Sigmoid colon (tissue), 7 donors: Measurements from ENCODE around the gene MOB2. TPM values are rescaled to one million over a fixed set of nuclear protein-coding genes. Genes with fewer than 3 reads are reported as not detected.

Experiments used
- DNase-seq: peaks from one replicate; pipeline ENCODE4 v3.0.0-alpha.2; 2019
- H3K27ac ChIP-seq, 4 donors: fragments of 200-600 bp; sonication (generic); one replicate each; pipeline ENCODE4 v1.5.1; 2016 to 2019; ENCODE audit warnings: mild to moderate bottlenecking in 1 of 4
- H3K27me3 ChIP-seq, 3 donors: fragments of 200-600 bp; sonication (generic); one replicate each; pipeline ENCODE4 v1.5.1; 2019; ENCODE audit warnings: mild to moderate bottlenecking in 1 of 3
- H3K36me3 ChIP-seq, 4 donors: fragments of 200-600 bp; sonication (generic); one replicate each; pipeline ENCODE4 v1.5.1; 2016 to 2019
- H3K4me1 ChIP-seq, 4 donors: fragments of 200-600 bp; sonication (generic); one replicate each; pipeline ENCODE4 v1.5.1; 2017 to 2019
- H3K4me3 ChIP-seq, 4 donors: fragments of 200-600 bp; sonication (generic); one replicate each; pipeline ENCODE4 v1.5.1; 2017 to 2019; ENCODE audit warnings: mild to moderate bottlenecking in 2 of 4, moderate library complexity in 1 of 4
- H3K9me3 ChIP-seq, 4 donors: fragments of 200-600 bp in 3 of 4; sonication (generic) in 3 of 4; one replicate each; pipeline versions ENCODE4 v1.5.1 to v1.6.1; 2013 to 2019
- CTCF ChIP-seq, 4 experiments: fragments of 450-650 bp in 3 of 4; fragments of 200-600 bp in 1 of 4; IDR thresholded peaks; one replicate each; pipeline ENCODE4 v1.5.1; 2016 to 2019; ENCODE audit warnings: antibody characterized with exemption in 4 of 4, mild to moderate bottlenecking in 3 of 4, moderate library complexity in 2 of 4
- EP300 ChIP-seq, 4 donors: sonication (generic); formaldehyde crosslinking; IDR thresholded peaks; one replicate each; pipeline ENCODE4 v1.6.1; 2017; ENCODE audit warnings: antibody characterized with exemption in 4 of 4
- POLR2A ChIP-seq, 2 donors: fragments of 450-650 bp; IDR thresholded peaks; one replicate each; pipeline ENCODE4 v1.6.1; 2016; ENCODE audit warnings: antibody characterized with exemption in 2 of 2, mild to moderate bottlenecking in 2 of 2, moderate library complexity in 2 of 2
- POLR2AphosphoS5 ChIP-seq, 4 donors: sonication (generic); formaldehyde crosslinking; IDR thresholded peaks; one replicate each; pipeline ENCODE4 v1.6.1; 2017; ENCODE audit warnings: antibody characterized with exemption in 4 of 4
- WGBS, 2 donors: extraction: QIAGEN DNeasy Blood & Tissue Kit; methylation state at CpG; one replicate each; pipeline ENCODE4 v1.1.7; 2013; 5-methylcytosine and 5-hydroxymethylcytosine counted together
- intact Hi-C: fragments of 100-400 bp; cut with DNase I; formaldehyde crosslinking; loops from one replicate; pipeline ENCODE4 v1.15.1; 2023
- polyA plus RNA-seq, 3 donors: library from polyadenylated mRNA; stranded (reverse); fragments of 200-250 nt; gene quantifications; one replicate each; pipeline ENCODE4 v1.2.3, GENCODE V29; 2013
- total RNA-seq, 4 donors: library from RNA; depleted of rRNA; stranded (reverse); fragments of >200 nt; gene quantifications; one replicate each; pipeline ENCODE4 v1.1.0, GENCODE V29; 2016
- donor health status: healthy with polysubstance abuse.
- donor health status: Bipolar disorder and iron deficiency.
- donor health status: healthy.

Gene MOB2
- total and polyA plus RNA-seq, 7 donors, result 46.2 to 88.9 (median 68.6) TPM

GRCh38 chr11:1455032-1455762 is 31.4 kb downstream of the MOB2 start:
- H3K4me3 ChIP-seq, result no peak overlapping the region
- no peaks in the 10 kb centered on the region for H3K36me3 ChIP-seq
- no peak for TF ChIP-seq CTCF (IDR thresholded peaks at IDR 0.05)
- no peak for TF ChIP-seq POLR2A (IDR thresholded peaks at IDR 0.05)
- TF ChIP-seq EP300 (IDR thresholded peaks at IDR 0.05), result no peak
- TF ChIP-seq POLR2AphosphoS5 (IDR thresholded peaks at IDR 0.05), result no peak
- intact Hi-C loops, result loop anchor here (5.0 kb wide), 1 partner anchor 117 kb away; the partner anchor contains the start of gene DUSP8
- peaks cover 0 to 38% (median 32%) of the 10 kb centered on the region in 4 donors for H3K4me1 ChIP-seq
- H3K9me3 ChIP-seq, result no peaks in the 10 kb centered on the region
- WGBS, 2 donors, result 60 to 76% methylated on average over 24 of the region's 24 CpGs
- no peak overlapping the region for H3K27ac ChIP-seq
- H3K27me3 ChIP-seq, result no peaks in the 10 kb centered on the region
- no peak for DNase-seq

GRCh38 chr11:1454576-1454975 is 32.0 kb downstream of the MOB2 start:
- DNase-seq, result no peak
- Histone ChIP-seq H3K9me3 (no peaks in the 10 kb centered on the region), H3K4me1 (peaks cover 0 to 32% (median 25%) of the 10 kb centered on the region in 4 donors), H3K27ac (no peak overlapping the region), H3K27me3 (no peaks in the 10 kb centered on the region), H3K4me3 (no peak overlapping the region), H3K36me3 (no peaks in the 10 kb centered on the region)
- no peak for TF ChIP-seq EP300 (IDR thresholded peaks at IDR 0.05)
- no peak for TF ChIP-seq CTCF (IDR thresholded peaks at IDR 0.05)
- no peak for TF ChIP-seq POLR2A (IDR thresholded peaks at IDR 0.05)
- TF ChIP-seq POLR2AphosphoS5 (IDR thresholded peaks at IDR 0.05), result peak in 3 of 4 donors; percentile 37 to 51 (median 39)
- WGBS, 2 donors, result 73 to 78% methylated on average over 21 of the region's 21 CpGs
- intact Hi-C loops, result no loop called here

DNA sequence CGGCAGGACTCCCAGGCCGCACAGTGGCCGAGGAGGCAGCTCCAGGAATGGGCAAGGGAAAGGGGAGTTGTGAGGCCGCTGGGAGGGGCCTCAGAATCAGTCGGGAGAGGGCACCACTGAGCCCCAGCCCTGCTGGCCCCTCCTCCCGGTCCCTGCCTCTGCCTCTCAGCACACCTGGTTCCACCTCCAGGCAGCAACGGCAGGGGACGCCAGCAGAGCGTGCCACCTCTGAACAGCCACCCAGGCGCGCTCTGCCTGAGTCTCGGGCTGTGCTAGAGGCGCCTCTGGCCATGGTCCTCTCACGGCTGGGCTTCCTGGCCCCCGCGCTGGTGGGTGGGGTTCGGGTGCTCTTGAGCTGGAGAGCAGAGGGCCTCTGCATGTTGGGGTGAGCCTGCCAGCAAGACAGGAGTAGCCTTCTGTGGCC is 33.0 kb downstream of the MOB2 start:
- Histone ChIP-seq H3K9me3 (no peaks in the 10 kb centered on the region), H3K27me3 (no peaks in the 10 kb centered on the region), H3K4me3 (no peak overlapping the region), H3K4me1 (peaks cover 0 to 22% (median 16%) of the 10 kb centered on the region in 4 donors), H3K36me3 (no peaks in the 10 kb centered on the region), H3K27ac (no peak overlapping the region)
- intact Hi-C loops, result loop anchor here (2.0 kb wide), 1 partner anchor 61 kb away; no protein-coding TSS in a partner anchor
- peak; percentile 84 for DNase-seq
- 8 to 19% methylated on average over 17 of the region's 17 CpGs for WGBS, 2 donors
- TF ChIP-seq CTCF (IDR thresholded peaks at IDR 0.05) (peak; percentile 20 to 47 (median 28)), POLR2AphosphoS5 (IDR thresholded peaks at IDR 0.05) (peak in 2 of 4 donors; percentile 4 to 23), EP300 (IDR thresholded peaks at IDR 0.05) (no peak), POLR2A (IDR thresholded peaks at IDR 0.05) (no peak)

- H3K27me3 ChIP-seq, result no peaks in the 10 kb centered on the region
- peak in 2 of 4 donors; percentile 2 to 3 for TF ChIP-seq POLR2AphosphoS5 (IDR thresholded peaks at IDR 0.05)
- no peak for TF ChIP-seq POLR2A (IDR thresholded peaks at IDR 0.05)
- no peak for TF ChIP-seq CTCF (IDR thresholded peaks at IDR 0.05)
- no peak for TF ChIP-seq EP300 (IDR thresholded peaks at IDR 0.05)
- H3K4me1 ChIP-seq, result peaks cover 0 to 14% (median 7%) of the 10 kb centered on the region in 4 donors
- WGBS, 2 donors, result 57 to 83% methylated on average over 13 of the region's 13 CpGs
- no peak overlapping the region for H3K27ac ChIP-seq
- no peak for DNase-seq
- H3K36me3 ChIP-seq, result no peaks in the 10 kb centered on the region
- H3K9me3 ChIP-seq, result no peaks in the 10 kb centered on the region
- intact Hi-C loops, result loop anchor here (2.0 kb wide), 1 partner anchor 62 kb away; no protein-coding TSS in a partner anchor
- H3K4me3 ChIP-seq, result no peak overlapping the region
Observed at GRCh38 chr11:1452744-1453143, 33.8 kb downstream of the MOB2 start.
